H9 (cell line): Measurements from ENCODE around the gene CCT7. TPM values are rescaled to one million over a fixed set of nuclear protein-coding genes. Genes with fewer than 3 reads are reported as not detected.

Experiments used
- DNase-seq: peaks from one replicate; pipeline ENCODE4 v3.0.0-alpha.2; 2017
- H2AFZ ChIP-seq: one replicate; pipeline ENCODE4 v1.6.1; 2013; ENCODE audit warnings: mild to moderate bottlenecking, low read length, control low read depth, moderate library complexity
- H2AK5ac ChIP-seq: 2 replicates; pipeline ENCODE4 v1.6.1; 2013; ENCODE audit warnings: low read length, control low read depth, mixed read lengths; ENCODE audit not compliant: insufficient read length
- H2BK120ac ChIP-seq: one replicate; pipeline ENCODE4 v1.6.1; 2013; ENCODE audit warnings: low read depth, mild to moderate bottlenecking, low read length, control low read depth, inconsistent platforms; ENCODE audit not compliant: poor library complexity, severe bottlenecking
- H2BK12ac ChIP-seq: 2 replicates; pipeline ENCODE4 v1.6.1; 2013; ENCODE audit warnings: low read length, control low read depth, mixed read lengths, low read depth; ENCODE audit not compliant: insufficient read length
- H2BK15ac ChIP-seq: 2 replicates; pipeline ENCODE4 v1.6.1; 2013; ENCODE audit warnings: low read depth, low read length, control low read depth
- H2BK20ac ChIP-seq: one replicate; pipeline ENCODE4 v1.6.1; 2013; ENCODE audit warnings: low read depth, mild to moderate bottlenecking, low read length, control low read depth, inconsistent platforms; ENCODE audit not compliant: poor library complexity, severe bottlenecking
- H2BK5ac ChIP-seq: 2 replicates; pipeline ENCODE4 v1.6.1; 2013; ENCODE audit warnings: low read length, control low read depth, mixed read lengths; ENCODE audit not compliant: insufficient read length
- H3K14ac ChIP-seq: 2 replicates; pipeline ENCODE4 v1.6.1; 2013; ENCODE audit warnings: low read length, control low read depth; ENCODE audit not compliant: insufficient read depth
- H3K18ac ChIP-seq: 2 replicates; pipeline ENCODE4 v1.6.1; 2013; ENCODE audit warnings: low read depth, mild to moderate bottlenecking, mixed read lengths, low read length, control low read depth; ENCODE audit not compliant: insufficient read length
- H3K23ac ChIP-seq: 2 replicates; pipeline ENCODE4 v1.6.1; 2013; ENCODE audit warnings: low read length, control low read depth, mixed read lengths, low read depth; ENCODE audit not compliant: insufficient read length
- H3K23me2 ChIP-seq: 2 replicates; pipeline ENCODE4 v1.6.1; 2013; ENCODE audit warnings: low read depth, mild to moderate bottlenecking, mixed read lengths, low read length, control low read depth; ENCODE audit not compliant: insufficient read length, poor library complexity, severe bottlenecking
- H3K27ac ChIP-seq: 2 replicates; pipeline ENCODE4 v1.5.1; 2013; ENCODE audit warnings: low read length, control low read depth, mixed read lengths, low read depth; ENCODE audit not compliant: insufficient read length
- H3K27me3 ChIP-seq: 2 replicates; pipeline ENCODE4 v1.6.1; 2013; ENCODE audit warnings: low read length, control low read depth, inconsistent platforms; ENCODE audit not compliant: insufficient read depth
- H3K4ac ChIP-seq: 2 replicates; pipeline ENCODE4 v1.6.1; 2013; ENCODE audit warnings: low read depth, mild to moderate bottlenecking, control low read depth, inconsistent platforms, low read length, moderate library complexity
- H3K4me1 ChIP-seq: 2 replicates; pipeline ENCODE4 v1.6.1; 2013; ENCODE audit warnings: low read length, control low read depth, inconsistent platforms; ENCODE audit not compliant: insufficient read depth
- H3K4me2 ChIP-seq: 2 replicates; pipeline ENCODE4 v1.6.1; 2013; ENCODE audit warnings: low read length, control low read depth, mixed read lengths; ENCODE audit not compliant: insufficient read length, insufficient read depth
- H3K56ac ChIP-seq: 2 replicates; pipeline ENCODE4 v1.6.1; 2013; ENCODE audit warnings: low read depth, mild to moderate bottlenecking, mixed read lengths, low read length, control low read depth; ENCODE audit not compliant: insufficient read length
- H3K79me1 ChIP-seq: 2 replicates; pipeline ENCODE4 v1.6.1; 2013; ENCODE audit warnings: low read depth, mild to moderate bottlenecking, moderate library complexity, low read length, control low read depth, inconsistent platforms; ENCODE audit not compliant: insufficient read depth, poor library complexity, severe bottlenecking
- H3K79me2 ChIP-seq: 2 replicates; pipeline ENCODE4 v1.6.1; 2013; ENCODE audit warnings: low read length, control low read depth, inconsistent platforms; ENCODE audit not compliant: insufficient read depth
- H3K9ac ChIP-seq: 2 replicates; pipeline ENCODE4 v1.6.1; 2013; ENCODE audit warnings: low read length, control low read depth, mixed read lengths; ENCODE audit not compliant: insufficient read length; ENCODE audit errors: extremely low read depth
- H3K9me3 ChIP-seq: one replicate; pipeline ENCODE4 v1.6.1; 2013; ENCODE audit warnings: low read depth, low read length, inconsistent platforms; ENCODE audit not compliant: control insufficient read depth
- H3T11ph ChIP-seq: one replicate; pipeline ENCODE4 v1.6.1; 2013; ENCODE audit warnings: mild to moderate bottlenecking, low read length, control low read depth, inconsistent platforms
- H4K20me1 ChIP-seq: one replicate; pipeline ENCODE4 v1.6.1; 2013; ENCODE audit not compliant: control insufficient read depth, insufficient read length, insufficient read depth
- H4K5ac ChIP-seq: 2 replicates; pipeline ENCODE4 v1.6.1; 2013; ENCODE audit warnings: low read depth, mild to moderate bottlenecking, mixed read lengths, low read length, control low read depth; ENCODE audit not compliant: insufficient read length
- H4K8ac ChIP-seq: replicated peaks from 2 replicates; pipeline ENCODE4 v1.6.1; 2013; ENCODE audit warnings: low read length, control low read depth, mixed read lengths, low read depth; ENCODE audit not compliant: insufficient read length
- H4K91ac ChIP-seq: 2 replicates; pipeline ENCODE4 v1.6.1; 2013; ENCODE audit warnings: low read depth, mild to moderate bottlenecking, moderate library complexity, mixed read lengths, low read length, control low read depth; ENCODE audit not compliant: insufficient read length
- H3K27ac Mint-ChIP-seq, 3 experiments: 2 replicates in 2 of 3; 3 replicates in 1 of 3; pipeline ENCODE4 v1.8.0; 2020 to 2021; ENCODE audit warnings: mixed read lengths in 3 of 3, mild to moderate bottlenecking in 1 of 3, moderate library complexity in 1 of 3
- H3K27me3 Mint-ChIP-seq: 2 replicates; pipeline ENCODE4 v1.8.0; 2021; ENCODE audit warnings: low read depth, mild to moderate bottlenecking, moderate library complexity, mixed read lengths
- H3K36me3 Mint-ChIP-seq, 3 experiments: 2 replicates in 2 of 3; 3 replicates in 1 of 3; pipeline ENCODE4 v1.8.0; 2020 to 2021; ENCODE audit warnings: low read depth in 3 of 3, mixed read lengths in 3 of 3; ENCODE audit not compliant: insufficient read depth in 1 of 3
- H3K4me1 Mint-ChIP-seq, 2 experiments: 2 replicates each; pipeline ENCODE4 v1.8.0; 2020; ENCODE audit warnings: mixed read lengths in 2 of 2
- H3K4me3 Mint-ChIP-seq, 2 experiments: 2 replicates in 1 of 2; 3 replicates in 1 of 2; pipeline ENCODE4 v1.8.0; 2020 to 2021; ENCODE audit warnings: mild to moderate bottlenecking in 2 of 2, mixed read lengths in 2 of 2, moderate library complexity in 1 of 2
- H3K9me3 Mint-ChIP-seq, 2 experiments: 2 replicates in 1 of 2; 3 replicates in 1 of 2; pipeline ENCODE4 v1.8.0; 2020; ENCODE audit warnings: mild to moderate bottlenecking in 2 of 2, mixed read lengths in 2 of 2, moderate library complexity in 1 of 2
- CTCF ChIP-seq: fragments of 200-600 bp; sonication (generic); conservative IDR thresholded peaks from 3 replicates; pipeline ENCODE4 v1.8.0; 2021; ENCODE audit warnings: antibody characterized with exemption, mild to moderate bottlenecking
- WGBS: extraction: QIAGEN DNeasy Blood & Tissue Kit; methylation state at CpG from one replicate; pipeline ENCODE4 v1.1.7; 2013; ENCODE audit warnings: missing lambda C conversion rate, low lambda C conversion rate, mixed read lengths; ENCODE audit not compliant: insufficient read length; ENCODE audit errors: extremely low coverage; 5-methylcytosine and 5-hydroxymethylcytosine counted together
- total RNA-seq: library from RNA; stranded (reverse); gene quantifications from 2 replicates; pipeline ENCODE4 v1.2.1, GENCODE V29; 2021

CCT7 gene
- total RNA-seq, 1 experiment from 2014 or later = 500 TPM

- Histone ChIP-seq H3K23ac (no peak overlapping the region), H3K79me1 (no peaks in the 10 kb centered on the region), H2BK15ac (no peak overlapping the region), H4K20me1 (no peaks in the 10 kb centered on the region), H4K5ac (no peak overlapping the region), H3K18ac (no peak overlapping the region), H2BK20ac (no peak overlapping the region), H3K79me2 (no peaks in the 10 kb centered on the region), H3K23me2 (no peaks in the 10 kb centered on the region), H4K91ac (no peak overlapping the region), H2AK5ac (no peak overlapping the region), H3K56ac (no peak overlapping the region), H3K9me3 (no peaks in the 10 kb centered on the region), H2BK120ac (no peak overlapping the region), H2AFZ (no peak overlapping the region), H2BK5ac (no peak overlapping the region), H3K4me2 (no peak overlapping the region), H4K8ac (no peak overlapping the region), H3T11ph (no peak overlapping the region), H3K27ac (no peak overlapping the region), H2BK12ac (no peak overlapping the region), H3K27me3 (no peaks in the 10 kb centered on the region), H3K14ac (no peak overlapping the region), H3K4ac (no peak overlapping the region), H3K9ac (no peak overlapping the region), H3K4me1 (no peaks in the 10 kb centered on the region)
- no peaks in the 10 kb centered on the region for H3K36me3 Mint-ChIP-seq
- H3K4me3 Mint-ChIP-seq = no peak overlapping the region
- H3K27ac Mint-ChIP-seq = no peak overlapping the region
- TF ChIP-seq CTCF = no peak
- peaks cover 4 to 8% of the 10 kb centered on the region in 2 experiments; a peak in 2 of 4 replicates for H3K4me1 Mint-ChIP-seq
- H3K27me3 Mint-ChIP-seq = peaks cover 59% of the 10 kb centered on the region
- H3K9me3 Mint-ChIP-seq = no peaks in the 10 kb centered on the region
- WGBS = no CpG with 5 or more reads among the region's 4 CpGs
- DNase-seq = no peak
These were observed 67.5 kb downstream of the CCT7 start for GRCh38 chr2:73301636-73302035.

Other genes with a start within 250 kb of the CCT7 start
- gene SFXN5, start 162.6 kb upstream of the CCT7 start, total RNA-seq = 28.9 and 30.9 TPM in 2 replicates
- gene RAB11FIP5, start 121.4 kb upstream of the CCT7 start, total RNA-seq = 6.4 and 7.1 TPM in 2 replicates
- 0.55 and 0.66 TPM in 2 replicates for gene NOTO, start 31.7 kb upstream of the CCT7 start, total RNA-seq
- 41.7 and 45.2 TPM in 2 replicates for gene SMYD5, start 20.1 kb upstream of the CCT7 start, total RNA-seq
- gene PRADC1, start 1.1 kb upstream of the CCT7 start, total RNA-seq = 9.6 and 11.1 TPM in 2 replicates
- 15.4 and 16.2 TPM in 2 replicates for gene FBXO41, start 50.2 kb downstream of the CCT7 start, total RNA-seq
- 0.85 and 1.2 TPM in 2 replicates for gene EGR4, start 59.2 kb downstream of the CCT7 start, total RNA-seq
- gene ALMS1, start 151.5 kb downstream of the CCT7 start, total RNA-seq = 34.0 and 36.2 TPM in 2 replicates